Measurements from ENCODE around the gene KRT75. TPM values are rescaled to one million over a fixed set of nuclear protein-coding genes. Genes with fewer than 3 reads are reported as not detected.

KRT75 gene
- total RNA-seq, 4 donors from 2014 or later = not detected

DNA sequence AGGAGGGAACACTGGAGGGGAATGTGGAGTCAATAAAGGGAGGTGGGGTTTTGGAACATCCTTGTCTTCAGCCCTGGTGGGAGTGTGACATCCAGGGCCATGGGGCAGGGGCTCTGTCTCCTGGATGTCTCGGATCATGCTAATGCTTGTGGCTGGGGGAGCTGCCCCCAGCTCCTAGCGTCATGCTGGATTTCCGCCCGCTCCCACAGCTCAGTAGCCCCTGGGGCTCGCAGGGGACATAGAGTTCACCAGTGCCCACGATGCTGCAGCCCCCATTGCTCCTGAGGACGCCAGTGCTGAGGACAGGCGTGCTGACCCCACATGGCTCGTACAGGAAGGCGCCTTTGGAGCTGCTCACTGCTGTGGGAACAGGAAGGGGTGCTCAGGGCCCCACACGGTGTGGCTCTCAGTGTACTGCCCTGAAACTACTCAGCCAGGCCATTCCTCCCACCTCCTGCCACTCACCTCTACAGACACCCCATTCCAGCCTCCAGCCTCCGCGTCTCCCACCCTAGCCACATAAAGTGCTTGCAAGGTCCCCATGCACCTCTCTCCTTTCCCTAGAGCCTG is 39.2 kb downstream of the KRT75 start:
- TF ChIP-seq POLR2A (IDR thresholded peaks at IDR 0.05) = no peak
- TF ChIP-seq CTCF (IDR thresholded peaks at IDR 0.05) = no peak
- no peaks in the 10 kb centered on the region for H3K4me1 ChIP-seq
- no peaks in the 10 kb centered on the region for H3K36me3 ChIP-seq
- no peak overlapping the region for H3K27ac ChIP-seq
- DNase-seq = peak in 1 of 3 donors; percentile 32
- H3K27me3 ChIP-seq = no peaks in the 10 kb centered on the region
- H3K4me3 ChIP-seq = no peak overlapping the region
- H3K9me3 ChIP-seq = no peaks in the 10 kb centered on the region

- no peak overlapping the region for H3K27ac ChIP-seq
- H3K4me1 ChIP-seq = no peaks in the 10 kb centered on the region
- no peaks in the 10 kb centered on the region for H3K36me3 ChIP-seq
- TF ChIP-seq POLR2A (IDR thresholded peaks at IDR 0.05) = no peak
- no peak for TF ChIP-seq CTCF (IDR thresholded peaks at IDR 0.05)
- DNase-seq = no peak
- no peaks in the 10 kb centered on the region for H3K27me3 ChIP-seq
- H3K4me3 ChIP-seq = no peak overlapping the region
- no peaks in the 10 kb centered on the region for H3K9me3 ChIP-seq
These were observed 41.6 kb downstream of the KRT75 start for GRCh38 chr12:52392465-52393007.

DNA sequence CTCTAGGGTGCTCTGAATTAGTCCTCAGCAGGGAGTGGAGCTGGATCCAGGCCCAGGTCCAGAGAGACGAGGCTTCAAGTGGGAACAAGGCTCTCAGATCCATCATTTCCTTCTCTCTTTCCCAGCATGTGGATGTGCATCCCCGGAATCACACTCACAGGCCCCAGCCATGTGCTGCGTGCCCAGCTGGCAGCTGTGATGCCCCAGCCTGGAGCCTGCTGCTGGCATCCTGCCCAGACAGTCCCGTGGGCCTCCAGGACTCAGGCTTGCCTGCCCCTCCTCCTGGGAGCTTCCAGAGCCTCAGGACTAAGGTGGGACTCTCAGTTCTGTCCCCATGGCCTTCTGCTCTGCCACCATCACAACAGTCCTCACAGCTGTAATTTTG is 42.6 kb downstream of the KRT75 start:
- H3K27me3 ChIP-seq = no peaks in the 10 kb centered on the region
- H3K36me3 ChIP-seq = no peaks in the 10 kb centered on the region
- no peak overlapping the region for H3K27ac ChIP-seq
- TF ChIP-seq POLR2A (IDR thresholded peaks at IDR 0.05) (no peak), CTCF (IDR thresholded peaks at IDR 0.05) (no peak)
- H3K9me3 ChIP-seq = no peaks in the 10 kb centered on the region
- H3K4me3 ChIP-seq = no peak overlapping the region
- H3K4me1 ChIP-seq = no peaks in the 10 kb centered on the region
- peak in 1 of 3 donors; percentile 34 for DNase-seq

GRCh38 chr12:52390739-52391617 is 43.2 kb downstream of the KRT75 start:
- H3K4me3 ChIP-seq = no peak overlapping the region
- no peaks in the 10 kb centered on the region for H3K4me1 ChIP-seq
- DNase-seq = peak in 1 of 3 donors; percentile 50
- TF ChIP-seq CTCF (IDR thresholded peaks at IDR 0.05) (peak in 3 of 6 experiments; percentile 45 to 53 (median 48)), POLR2A (IDR thresholded peaks at IDR 0.05) (no peak)
- no peak overlapping the region for H3K27ac ChIP-seq
- no peaks in the 10 kb centered on the region for H3K36me3 ChIP-seq
- H3K27me3 ChIP-seq = no peaks in the 10 kb centered on the region
- H3K9me3 ChIP-seq = no peaks in the 10 kb centered on the region

DNA sequence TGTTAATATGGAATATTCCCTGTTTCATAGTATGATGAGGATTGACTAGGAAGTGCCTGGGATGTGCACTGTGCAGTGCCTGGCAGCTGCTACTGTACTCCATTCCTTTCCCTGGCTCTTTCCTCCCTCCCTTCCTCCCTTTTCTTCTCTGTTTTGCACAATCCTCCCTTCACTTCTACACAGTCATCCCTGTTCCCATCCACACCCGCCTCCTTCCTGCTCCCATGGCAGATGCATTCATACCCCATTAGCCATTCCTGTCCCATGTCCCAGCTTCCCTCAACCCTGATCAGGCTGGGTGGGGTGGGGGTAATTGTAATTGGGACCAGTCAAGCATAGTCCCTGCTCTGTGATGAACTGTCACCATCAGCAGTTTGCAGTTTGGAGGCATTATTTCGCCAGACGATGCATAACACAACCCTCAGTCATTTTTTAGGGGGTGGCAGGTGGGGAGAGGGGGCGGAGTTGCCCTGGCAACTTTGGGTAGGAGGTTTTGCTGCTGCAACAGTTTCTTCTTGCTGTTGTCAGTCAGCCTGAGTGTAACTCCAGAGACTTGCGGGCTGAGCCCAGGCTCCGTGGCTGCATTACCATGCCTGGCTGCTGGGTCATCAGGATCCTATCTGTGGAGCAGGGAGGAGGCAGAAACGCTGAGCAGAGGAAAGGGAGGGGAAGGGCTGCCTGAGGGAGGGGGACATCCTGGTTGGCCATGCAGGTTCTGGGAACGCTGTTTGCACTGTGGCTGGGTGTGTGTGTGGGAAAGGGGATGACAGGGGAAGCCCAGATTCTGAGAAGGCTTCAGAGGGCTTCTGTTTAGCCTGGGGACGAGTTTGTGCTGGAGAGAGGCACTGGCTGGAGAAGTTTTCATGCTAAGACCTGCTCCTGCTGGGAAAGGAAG is 44.6 kb downstream of the KRT75 start:
- Histone ChIP-seq H3K4me1 (no peaks in the 10 kb centered on the region), H3K27ac (no peak overlapping the region), H3K4me3 (no peak overlapping the region), H3K27me3 (no peaks in the 10 kb centered on the region), H3K9me3 (no peaks in the 10 kb centered on the region), H3K36me3 (no peaks in the 10 kb centered on the region)
- TF ChIP-seq CTCF (IDR thresholded peaks at IDR 0.05) (no peak), POLR2A (IDR thresholded peaks at IDR 0.05) (no peak)
- peak in 1 of 3 donors; percentile 27 for DNase-seq
